Measurements from ENCODE around the gene SRGAP3.

SRGAP3 gene

GRCh38 chr3:8988791-8989558 is 260.5 kb downstream of the SRGAP3 start:
- no peak for DNase-seq (ENCODE audit: low read depth, low spot score)

- no peak for DNase-seq (ENCODE audit: low read depth, low spot score)
Measured at GRCh38 chr3:8988384-8988655, 261.1 kb downstream of the SRGAP3 start.

- DNase-seq (ENCODE audit: low read depth, low spot score): peak; percentile 15
Measured at GRCh38 chr3:8987645-8988383, 261.6 kb downstream of the SRGAP3 start.

GRCh38 chr3:8987226-8987625 is 262.2 kb downstream of the SRGAP3 start:
- no peak for DNase-seq (ENCODE audit: low read depth, low spot score)

- DNase-seq (ENCODE audit: low read depth, low spot score): no peak
Measured at GRCh38 chr3:8986741-8987140, 262.7 kb downstream of the SRGAP3 start.

GRCh38 chr3:8985876-8986275 is 263.6 kb downstream of the SRGAP3 start:
- no peak for DNase-seq (ENCODE audit: low read depth, low spot score)

- DNase-seq (ENCODE audit: low read depth, low spot score): no peak
Measured at GRCh38 chr3:8985411-8985831, 264.0 kb downstream of the SRGAP3 start.

- no peak for DNase-seq (ENCODE audit: low read depth, low spot score)
Measured at GRCh38 chr3:8984526-8984925, 264.9 kb downstream of the SRGAP3 start.

- DNase-seq (ENCODE audit: low read depth, low spot score): no peak
Measured at GRCh38 chr3:8984081-8984480, 265.4 kb downstream of the SRGAP3 start.

- no peak for DNase-seq (ENCODE audit: low read depth, low spot score)
Measured at GRCh38 chr3:8983591-8983990, 265.9 kb downstream of the SRGAP3 start.

GRCh38 chr3:8983026-8983425 is 266.4 kb downstream of the SRGAP3 start:
- DNase-seq (ENCODE audit: low read depth, low spot score): no peak

GRCh38 chr3:8982509-8982908 is 266.9 kb downstream of the SRGAP3 start:
- DNase-seq (ENCODE audit: low read depth, low spot score): no peak

- no peak for DNase-seq (ENCODE audit: low read depth, low spot score)
Measured at GRCh38 chr3:8981700-8982099, 267.7 kb downstream of the SRGAP3 start.

- DNase-seq (ENCODE audit: low read depth, low spot score): no peak
Measured at GRCh38 chr3:8981296-8981695, 268.1 kb downstream of the SRGAP3 start.

GRCh38 chr3:8980756-8981257 is 268.6 kb downstream of the SRGAP3 start:
- DNase-seq (ENCODE audit: low read depth, low spot score): no peak

- no peak for DNase-seq (ENCODE audit: low read depth, low spot score)
Measured at GRCh38 chr3:8979262-8979661, 270.2 kb downstream of the SRGAP3 start.

- no peak for DNase-seq (ENCODE audit: low read depth, low spot score)
Measured at GRCh38 chr3:8978551-8978950, 270.9 kb downstream of the SRGAP3 start.

- DNase-seq (ENCODE audit: low read depth, low spot score): no peak
Measured at GRCh38 chr3:8976540-8977182, 272.8 kb downstream of the SRGAP3 start.

GRCh38 chr3:8975081-8976020 is 274.1 kb downstream of the SRGAP3 start:
- DNase-seq (ENCODE audit: low read depth, low spot score): no peak

GRCh38 chr3:8974458-8974857 is 275.0 kb downstream of the SRGAP3 start:
- DNase-seq (ENCODE audit: low read depth, low spot score): no peak

GRCh38 chr3:8972639-8973038 is 276.8 kb downstream of the SRGAP3 start:
- no peak for DNase-seq (ENCODE audit: low read depth, low spot score)
